Stimulated activated CD8-positive, alpha-beta memory T cell treated with anti-CD3 and anti-CD28 coated beads, Interleukin-4, amount 100 ng/mL, for 24 hours (primary cell): ENCODE data around the gene CHPF.

ENCODE experiments used
- DNase-seq: peaks from one replicate; pipeline ENCODE4 v3.0.0-alpha.2; 2020; ENCODE audit warnings: low read depth

CHPF gene

GRCh38 chr2:219496825-219497494 lies 46.6 kb downstream of the CHPF start:
- no peak for DNase-seq

DNA sequence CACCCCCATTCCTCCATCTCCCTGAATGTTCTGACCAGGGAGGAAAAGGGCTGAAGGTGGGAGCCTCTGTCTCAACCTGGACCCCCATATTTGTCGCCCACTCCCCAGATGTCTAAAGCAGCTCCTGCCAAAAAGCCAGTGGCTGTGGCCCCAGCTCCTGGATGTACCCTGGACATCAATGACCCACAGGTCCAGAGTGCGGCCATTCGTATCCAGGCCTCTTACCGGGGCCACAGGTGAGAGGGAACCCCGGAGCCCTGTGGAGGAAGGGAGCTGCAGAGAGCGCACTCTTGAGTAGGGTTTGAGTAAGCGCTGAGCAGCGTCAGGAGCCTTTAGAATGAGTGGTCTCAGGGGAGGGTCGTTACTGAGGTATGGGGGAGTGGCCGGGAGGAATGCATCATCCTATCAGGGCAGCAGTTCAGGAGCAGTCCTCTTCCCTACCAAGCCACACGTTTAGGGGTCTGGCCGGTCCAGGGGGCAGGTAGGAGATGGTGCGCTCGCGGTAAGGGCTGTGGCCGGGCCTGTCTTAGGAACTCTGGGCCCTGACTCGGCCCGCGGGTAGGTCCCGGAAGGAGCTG lies 47.3 kb downstream of the CHPF start:
- DNase-seq: no peak

DNA sequence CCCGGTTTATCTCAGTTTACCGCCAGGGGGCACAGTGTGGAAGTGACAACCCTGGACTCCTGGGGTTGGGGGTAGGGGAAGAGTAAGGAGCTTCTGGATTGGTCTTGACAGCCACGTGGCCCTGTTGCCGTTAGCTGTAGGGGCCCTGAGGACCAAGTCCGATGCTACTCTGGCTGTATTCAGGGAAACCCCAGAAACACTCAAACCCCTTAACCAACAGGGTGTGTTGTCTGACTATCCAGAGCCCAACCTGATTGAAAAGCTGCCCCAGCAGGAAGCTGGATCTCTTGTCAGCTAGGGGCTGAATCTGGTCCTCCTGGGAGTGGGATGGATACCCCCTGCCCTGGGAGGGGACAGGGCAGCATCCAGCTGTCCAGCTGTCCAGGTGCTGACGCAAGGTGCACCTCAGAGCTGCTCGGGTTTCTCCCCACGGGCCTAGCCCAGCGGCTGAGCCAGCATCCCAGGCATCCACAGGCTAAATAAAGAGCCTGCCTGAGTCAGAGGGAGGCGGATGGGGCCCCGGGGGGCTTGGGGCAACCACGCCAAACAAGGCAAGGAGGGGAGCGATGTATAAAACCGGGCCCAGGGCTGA lies 48.0 kb downstream of the CHPF start:
- DNase-seq: peak; percentile 30

- DNase-seq: no peak
Measured at GRCh38 chr2:219494952-219495530, 48.6 kb downstream of the CHPF start.

- no peak for DNase-seq
Measured at GRCh38 chr2:219493086-219493485, 50.5 kb downstream of the CHPF start.

DNA sequence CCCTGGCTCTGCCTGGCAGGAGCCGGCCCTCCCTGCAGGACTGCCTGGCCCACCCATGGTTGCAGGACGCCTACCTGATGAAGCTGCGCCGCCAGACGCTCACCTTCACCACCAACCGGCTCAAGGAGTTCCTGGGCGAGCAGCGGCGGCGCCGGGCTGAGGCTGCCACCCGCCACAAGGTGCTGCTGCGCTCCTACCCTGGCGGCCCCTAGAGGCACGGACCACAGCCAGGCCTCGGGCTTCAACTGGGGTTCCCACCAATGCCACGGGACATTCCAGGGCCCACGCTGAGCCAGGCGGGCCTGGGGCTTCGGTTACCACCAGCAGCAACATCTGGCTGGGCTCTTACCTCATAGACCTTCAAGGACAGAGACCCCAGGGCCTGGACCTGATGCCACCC lies 51.0 kb downstream of the CHPF start:
- no peak for DNase-seq

DNA sequence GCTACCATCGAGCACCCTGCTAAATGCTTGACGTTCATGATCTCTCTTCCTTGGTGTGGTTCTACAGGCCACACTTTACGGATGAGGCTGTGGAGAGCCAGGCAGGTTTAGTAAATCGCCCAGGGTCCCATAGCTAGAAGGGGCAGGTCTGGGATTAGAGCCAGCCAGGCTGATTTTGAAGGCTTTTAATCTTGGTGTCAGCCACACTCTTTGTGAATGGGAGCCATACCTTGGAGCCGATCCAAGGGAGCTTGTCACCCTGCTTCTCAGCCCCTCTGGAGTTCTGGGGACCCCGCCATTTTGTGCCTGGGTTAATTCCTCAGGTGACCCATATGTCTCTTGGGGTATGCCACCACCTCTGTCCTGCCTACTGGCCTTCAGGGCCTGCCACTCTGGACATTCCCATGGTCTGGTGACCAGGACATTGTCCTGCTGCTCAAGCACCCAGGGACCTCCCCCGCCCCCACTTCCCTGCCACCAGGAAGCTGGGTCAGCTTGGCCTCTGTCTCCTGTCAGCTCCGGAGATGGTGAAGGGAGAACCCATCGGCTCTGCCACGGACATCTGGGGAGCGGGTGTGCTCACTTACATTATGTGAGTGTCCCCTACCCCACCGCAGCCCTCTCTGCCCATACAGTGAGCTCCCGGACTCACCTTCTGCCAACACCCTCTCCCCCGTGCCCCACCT lies 52.2 kb downstream of the CHPF start:
- DNase-seq: no peak

DNA sequence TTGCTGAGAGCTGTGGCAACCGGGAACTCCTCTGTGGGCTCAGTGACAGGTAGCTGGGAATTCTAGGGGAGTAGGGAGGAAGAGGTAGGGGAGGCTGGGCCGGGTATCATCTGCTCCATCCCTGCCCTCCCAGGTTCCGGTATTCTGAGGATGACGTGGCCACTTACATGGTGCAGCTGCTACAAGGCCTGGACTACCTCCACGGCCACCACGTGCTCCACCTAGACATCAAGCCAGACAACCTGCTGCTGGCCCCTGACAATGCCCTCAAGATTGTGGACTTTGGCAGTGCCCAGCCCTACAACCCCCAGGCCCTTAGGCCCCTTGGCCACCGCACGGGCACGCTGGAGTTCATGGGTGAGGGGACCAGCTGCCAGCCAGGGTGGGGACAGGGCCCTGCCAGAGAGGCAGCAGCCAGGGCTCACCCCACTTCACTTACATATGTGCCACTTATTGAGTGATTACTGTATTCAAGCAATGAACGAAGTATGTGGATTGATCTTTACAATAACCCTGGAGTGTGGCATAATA lies 52.9 kb downstream of the CHPF start:
- no peak for DNase-seq

- no peak for DNase-seq
Measured at GRCh38 chr2:219490186-219490585, 53.4 kb downstream of the CHPF start.

- no peak for DNase-seq
Measured at GRCh38 chr2:219489315-219489714, 54.3 kb downstream of the CHPF start.
